Fibroblast of gingiva (primary cell): ENCODE measurements around the gene TMPRSS13.

Experiments used
- DNase-seq: peaks from one replicate; pipeline ENCODE4 v3.0.0-alpha.2; 2011; ENCODE audit warnings: low read depth

Gene TMPRSS13

DNA sequence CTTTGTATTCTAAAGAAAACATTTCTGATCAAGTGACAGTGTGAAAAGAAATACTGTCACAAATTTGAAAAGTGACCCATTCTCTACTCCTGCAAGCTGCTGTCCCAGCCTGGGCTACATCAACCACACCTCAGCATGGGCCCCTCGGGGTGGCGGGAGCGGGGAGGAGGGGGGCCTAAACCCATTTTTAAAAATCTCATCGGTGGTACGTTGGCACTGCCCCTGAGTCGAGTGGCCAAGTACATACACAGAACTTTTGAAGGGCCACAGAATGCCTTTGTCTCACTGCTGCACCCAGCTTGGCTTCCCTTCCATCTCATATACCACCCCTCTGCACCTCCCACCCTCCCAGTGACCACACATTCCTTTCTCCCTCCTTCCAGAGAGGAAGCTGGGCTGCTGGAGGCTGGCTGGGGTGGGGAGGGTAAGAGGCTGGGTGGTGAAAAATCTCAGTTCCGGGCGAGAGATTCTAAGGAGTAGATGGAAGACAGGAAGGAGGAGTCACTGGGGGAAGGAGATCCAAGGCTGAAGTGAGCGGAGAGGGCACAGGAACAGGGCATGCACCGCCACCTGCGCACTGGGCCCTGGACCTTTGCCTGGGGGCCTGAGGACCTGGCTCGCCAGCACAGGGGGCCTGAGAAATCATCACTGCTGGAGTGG lies 73.9 kb downstream of the TMPRSS13 start:
- no peak for DNase-seq

DNA sequence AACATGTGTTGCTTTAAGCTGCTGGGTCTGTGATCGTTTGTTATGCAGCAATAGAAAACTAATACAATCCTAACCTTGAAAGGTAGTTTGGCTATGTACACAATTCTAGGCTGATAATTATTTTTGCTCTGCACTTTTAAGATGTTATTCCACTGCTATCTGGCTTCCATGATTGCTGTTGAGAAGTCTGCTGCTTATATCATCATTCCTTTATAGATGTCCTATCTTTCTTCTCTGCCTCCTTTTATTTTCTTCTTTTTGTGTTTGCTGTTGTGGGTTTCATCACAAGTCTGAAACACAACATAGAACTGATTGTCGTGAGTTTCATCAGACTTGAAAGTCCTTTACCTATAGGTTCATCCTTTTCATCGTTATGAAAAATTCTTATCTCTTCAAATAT lies 76.9 kb downstream of the TMPRSS13 start:
- no peak for DNase-seq

DNA sequence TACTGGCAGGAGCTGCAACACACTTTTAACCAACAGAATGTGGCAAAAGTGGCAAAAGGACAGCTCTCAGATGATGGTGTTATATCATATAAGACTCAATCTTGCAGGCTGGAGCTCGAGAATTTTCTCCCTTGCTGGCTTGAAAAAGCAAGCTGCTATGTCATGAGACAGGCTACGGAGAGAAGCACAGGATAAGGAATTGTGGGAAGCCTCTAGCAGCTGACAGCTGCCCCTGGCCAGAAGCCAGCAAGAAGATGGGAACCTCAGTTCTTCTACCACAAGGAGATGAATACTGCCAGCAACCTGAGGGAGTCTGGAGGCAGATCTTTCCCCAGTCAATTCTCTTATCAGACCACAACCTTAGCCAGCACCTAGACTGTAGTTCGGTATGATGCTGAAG lies 77.3 kb downstream of the TMPRSS13 start:
- no peak for DNase-seq

DNA sequence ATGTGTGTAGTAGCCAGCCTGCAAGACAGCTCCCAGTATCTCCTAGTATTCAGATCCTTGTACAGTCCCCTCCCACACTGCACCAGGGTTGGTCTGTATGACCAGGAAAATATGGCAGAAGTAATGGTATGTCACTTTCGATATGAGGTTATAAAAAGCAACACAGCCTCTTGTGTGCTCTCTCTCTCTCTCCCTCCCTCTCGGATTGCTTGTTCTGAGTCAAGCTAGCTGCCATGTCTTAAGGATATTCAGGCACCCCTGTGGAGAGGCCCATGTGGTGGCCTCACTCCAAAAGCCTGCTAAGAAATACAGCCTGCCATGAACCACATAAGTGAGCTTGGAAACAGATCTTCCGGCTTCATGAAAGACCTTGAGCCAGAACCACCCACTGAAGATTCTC lies 78.1 kb downstream of the TMPRSS13 start:
- no peak for DNase-seq
